Dendritic cell treated with granulocyte-macrophage colony-stimulating factor and Interleukin-4, amounts not matched to agents 40 ng/mL and 50 ng/mL, for 4 days (primary cell): ENCODE data around the gene ZC3H12D.
A peak's percentile ranks its signal among the peaks of the same experiment; 100 is the strongest.

Experiments used
- H3K27ac Mint-ChIP-seq: one replicate; pipeline ENCODE4 v1.8.0; 2022; ENCODE audit warnings: mild to moderate bottlenecking, mixed read lengths
- H3K27me3 Mint-ChIP-seq: one replicate; pipeline ENCODE4 v1.8.0; 2022; ENCODE audit warnings: mild to moderate bottlenecking, mixed read lengths
- H3K36me3 Mint-ChIP-seq: one replicate; pipeline ENCODE4 v1.8.0; 2022; ENCODE audit warnings: low read depth, mixed read lengths
- H3K4me1 Mint-ChIP-seq: one replicate; pipeline ENCODE4 v1.8.0; 2022; ENCODE audit warnings: low read depth, mixed read lengths
- H3K4me3 Mint-ChIP-seq: one replicate; pipeline ENCODE4 v1.8.0; 2022; ENCODE audit warnings: mild to moderate bottlenecking, moderate library complexity, mixed read lengths
- H3K9me3 Mint-ChIP-seq: one replicate; pipeline ENCODE4 v1.8.0; 2022; ENCODE audit warnings: mixed read lengths
- intact Hi-C: fragments of 100-400 bp; cut with micrococcal nuclease; formaldehyde crosslinking; loops from one replicate; pipeline ENCODE4 v1.15.0; 2022

ZC3H12D gene

GRCh38 chr6:149436647-149437046, 48.2 kb downstream of the ZC3H12D start:
- intact Hi-C loops = no loop called here
- peaks cover 24% of the 10 kb centered on the region for H3K4me1 Mint-ChIP-seq
- H3K36me3 Mint-ChIP-seq = no peaks in the 10 kb centered on the region
- H3K9me3 Mint-ChIP-seq = no peaks in the 10 kb centered on the region
- H3K27me3 Mint-ChIP-seq = no peaks in the 10 kb centered on the region
- no peak overlapping the region for H3K27ac Mint-ChIP-seq
- no peak overlapping the region for H3K4me3 Mint-ChIP-seq

GRCh38 chr6:149435919-149436586, 48.8 kb downstream of the ZC3H12D start:
- Mint-ChIP-seq H3K9me3 (no peaks in the 10 kb centered on the region), H3K36me3 (no peaks in the 10 kb centered on the region), H3K4me1 (peaks cover 24% of the 10 kb centered on the region), H3K4me3 (no peak overlapping the region), H3K27me3 (no peaks in the 10 kb centered on the region), H3K27ac (no peak overlapping the region)
- intact Hi-C loops = no loop called here

GRCh38 chr6:149433881-149434280, 50.9 kb downstream of the ZC3H12D start:
- intact Hi-C loops = loop anchor here (5.0 kb wide), 1 partner anchor 242 kb away; no protein-coding TSS in a partner anchor
- Mint-ChIP-seq H3K27ac (peak overlapping the region; percentile 43), H3K4me3 (no peak overlapping the region), H3K4me1 (peaks cover 17% of the 10 kb centered on the region), H3K9me3 (no peaks in the 10 kb centered on the region), H3K36me3 (no peaks in the 10 kb centered on the region), H3K27me3 (no peaks in the 10 kb centered on the region)

- H3K27me3 Mint-ChIP-seq = no peaks in the 10 kb centered on the region
- intact Hi-C loops = loop anchor here (5.0 kb wide), 1 partner anchor 241 kb away; no protein-coding TSS in a partner anchor
- H3K36me3 Mint-ChIP-seq = no peaks in the 10 kb centered on the region
- peaks cover 15% of the 10 kb centered on the region for H3K4me1 Mint-ChIP-seq
- H3K27ac Mint-ChIP-seq = no peak overlapping the region
- no peaks in the 10 kb centered on the region for H3K9me3 Mint-ChIP-seq
- H3K4me3 Mint-ChIP-seq = no peak overlapping the region
Observed at GRCh38 chr6:149433405-149433804, 51.4 kb downstream of the ZC3H12D start.

- intact Hi-C loops = loop anchor here (1.0 to 5.0 kb wide), 4 partner anchors 86 to 404 kb away; no protein-coding TSS in a partner anchor
- Mint-ChIP-seq H3K9me3 (no peaks in the 10 kb centered on the region), H3K36me3 (no peaks in the 10 kb centered on the region), H3K27me3 (no peaks in the 10 kb centered on the region), H3K27ac (no peak overlapping the region), H3K4me1 (peaks cover 15% of the 10 kb centered on the region), H3K4me3 (no peak overlapping the region)
Observed at GRCh38 chr6:149431905-149432775, 52.7 kb downstream of the ZC3H12D start.

- Mint-ChIP-seq H3K27ac (peak overlapping the region; percentile 35), H3K4me1 (peaks cover 15% of the 10 kb centered on the region), H3K36me3 (no peaks in the 10 kb centered on the region), H3K27me3 (no peaks in the 10 kb centered on the region), H3K9me3 (no peaks in the 10 kb centered on the region), H3K4me3 (no peak overlapping the region)
- intact Hi-C loops = loop anchor here (5.0 kb wide), 1 partner anchor 237 kb away; no protein-coding TSS in a partner anchor
Observed at GRCh38 chr6:149429427-149430360, 55.1 kb downstream of the ZC3H12D start.

- no peak overlapping the region for H3K4me3 Mint-ChIP-seq
- H3K27me3 Mint-ChIP-seq = no peaks in the 10 kb centered on the region
- no peaks in the 10 kb centered on the region for H3K9me3 Mint-ChIP-seq
- H3K4me1 Mint-ChIP-seq = peaks cover 11% of the 10 kb centered on the region
- intact Hi-C loops = no loop called here
- H3K36me3 Mint-ChIP-seq = no peaks in the 10 kb centered on the region
- H3K27ac Mint-ChIP-seq = peak overlapping the region; percentile 35
Observed at GRCh38 chr6:149428606-149429005, 56.2 kb downstream of the ZC3H12D start.

GRCh38 chr6:149425754-149426153, 59.1 kb downstream of the ZC3H12D start:
- Mint-ChIP-seq H3K36me3 (no peaks in the 10 kb centered on the region), H3K4me3 (no peak overlapping the region), H3K27me3 (no peaks in the 10 kb centered on the region), H3K9me3 (no peaks in the 10 kb centered on the region), H3K4me1 (peaks cover 10% of the 10 kb centered on the region), H3K27ac (peak overlapping the region; percentile 85)
- intact Hi-C loops = no loop called here

GRCh38 chr6:149425224-149425623, 59.6 kb downstream of the ZC3H12D start:
- H3K36me3 Mint-ChIP-seq = no peaks in the 10 kb centered on the region
- H3K9me3 Mint-ChIP-seq = no peaks in the 10 kb centered on the region
- intact Hi-C loops = no loop called here
- H3K27me3 Mint-ChIP-seq = no peaks in the 10 kb centered on the region
- H3K4me1 Mint-ChIP-seq = peaks cover 10% of the 10 kb centered on the region
- no peak overlapping the region for H3K4me3 Mint-ChIP-seq
- peak overlapping the region; percentile 85 for H3K27ac Mint-ChIP-seq

GRCh38 chr6:149423964-149424440, 60.8 kb downstream of the ZC3H12D start:
- Mint-ChIP-seq H3K27me3 (no peaks in the 10 kb centered on the region), H3K4me3 (no peak overlapping the region), H3K36me3 (no peaks in the 10 kb centered on the region), H3K27ac (peak overlapping the region; percentile 85), H3K4me1 (peaks cover 18% of the 10 kb centered on the region), H3K9me3 (no peaks in the 10 kb centered on the region)
- intact Hi-C loops = no loop called here

GRCh38 chr6:149422581-149422980, 62.2 kb downstream of the ZC3H12D start:
- Mint-ChIP-seq H3K36me3 (no peaks in the 10 kb centered on the region), H3K9me3 (no peaks in the 10 kb centered on the region), H3K4me3 (no peak overlapping the region), H3K4me1 (peaks cover 21% of the 10 kb centered on the region), H3K27ac (peak overlapping the region; percentile 85), H3K27me3 (no peaks in the 10 kb centered on the region)
- intact Hi-C loops = no loop called here

GRCh38 chr6:149421132-149421531, 63.7 kb downstream of the ZC3H12D start:
- intact Hi-C loops = no loop called here
- Mint-ChIP-seq H3K27ac (no peak overlapping the region), H3K4me1 (peaks cover 21% of the 10 kb centered on the region), H3K27me3 (no peaks in the 10 kb centered on the region), H3K36me3 (no peaks in the 10 kb centered on the region), H3K9me3 (no peaks in the 10 kb centered on the region), H3K4me3 (no peak overlapping the region)

- no peak overlapping the region for H3K4me3 Mint-ChIP-seq
- peaks cover 21% of the 10 kb centered on the region for H3K4me1 Mint-ChIP-seq
- no peaks in the 10 kb centered on the region for H3K27me3 Mint-ChIP-seq
- H3K27ac Mint-ChIP-seq = no peak overlapping the region
- peaks cover 4% of the 10 kb centered on the region for H3K36me3 Mint-ChIP-seq
- intact Hi-C loops = no loop called here
- no peaks in the 10 kb centered on the region for H3K9me3 Mint-ChIP-seq
Observed at GRCh38 chr6:149419696-149420404, 65.0 kb downstream of the ZC3H12D start.
